Spinal cord (tissue), 10 donors: ENCODE measurements around the gene ANKS1A. TPM values are rescaled to one million over a fixed set of nuclear protein-coding genes. Genes with fewer than 3 reads are reported as not detected.
"Not testable (repeated sequence)": the region's sequence is repeated elsewhere in the genome, so short reads cannot be mapped to it uniquely, and the experiment has no call there.

Source experiments
- DNase-seq, 6 donors: peaks; one replicate each; pipeline versions ENCODE4 v3.0.0 to v3.0.0-alpha.2; 2013 to 2015; ENCODE audit warnings: low spot score in 6 of 6, low read depth in 4 of 6
- H3K27ac ChIP-seq: one replicate; pipeline ENCODE4 v1.5.1; 2013; ENCODE audit warnings: low read depth, low read length, control low read depth
- H3K27me3 ChIP-seq: one replicate; pipeline ENCODE4 v1.6.1; 2013; ENCODE audit warnings: low read length; ENCODE audit not compliant: control insufficient read depth, insufficient read depth
- H3K36me3 ChIP-seq: one replicate; pipeline ENCODE4 v1.6.1; 2013; ENCODE audit warnings: low read length; ENCODE audit not compliant: control insufficient read depth, insufficient read depth
- H3K4me1 ChIP-seq: one replicate; pipeline ENCODE4 v1.6.1; 2013; ENCODE audit warnings: low read length; ENCODE audit not compliant: control insufficient read depth, insufficient read depth
- H3K4me3 ChIP-seq: one replicate; pipeline ENCODE4 v1.5.1; 2013; ENCODE audit warnings: low read depth, low read length, control low read depth
- H3K9me3 ChIP-seq: one replicate; pipeline ENCODE4 v1.6.1; 2013; ENCODE audit warnings: low read length; ENCODE audit not compliant: control insufficient read depth, insufficient read depth
- WGBS: methylation state at CpG from one replicate; pipeline ENCODE4 v1.1.5; 2013; ENCODE audit warnings: missing lambda C conversion rate; ENCODE audit not compliant: insufficient coverage; 5-methylcytosine and 5-hydroxymethylcytosine counted together
- polyA plus RNA-seq, 2 donors: library from polyadenylated mRNA; unstranded; fragments of 120-200 nt; gene quantifications; one replicate each; pipeline ENCODE4 v1.2.1, GENCODE V29; 2013; ENCODE audit not compliant: insufficient read length in 2 of 2
- total RNA-seq, 2 donors: library from RNA; depleted of rRNA in 1 of 2; stranded (reverse); fragments of 120-200 nt in 1 of 2; fragments of >200 nt in 1 of 2; gene quantifications; one replicate each; pipeline versions ENCODE4 v1.2.3 to v1.2.4, GENCODE V29; 2013 to 2014
- donor health status: healthy.

The ANKS1A gene
- total and polyA plus RNA-seq, 4 donors, result 31.1 to 53.6 (median 42.4) TPM

DNA sequence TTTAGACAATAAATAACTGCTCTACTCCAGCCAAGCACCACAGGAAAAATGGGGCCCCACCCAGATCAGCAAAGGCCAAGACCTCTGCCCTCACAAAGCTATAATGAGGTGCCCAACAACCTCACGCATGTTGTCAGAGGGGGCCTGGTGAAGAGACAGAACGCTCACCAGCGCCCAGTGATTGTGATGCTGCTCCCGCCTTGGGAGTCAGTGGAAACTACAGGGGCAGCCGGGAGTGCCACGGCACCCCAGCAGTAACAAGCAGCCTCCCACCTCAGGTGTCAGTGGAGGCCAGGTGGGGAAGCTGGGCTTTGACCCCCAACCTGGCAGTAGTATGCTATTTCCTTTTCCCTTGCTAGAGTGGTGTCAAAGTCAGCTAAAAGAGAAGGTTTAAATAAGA is 204.7 kb downstream of the ANKS1A start:
- Histone ChIP-seq H3K27me3 (no peaks in the 10 kb centered on the region), H3K4me1 (peaks cover 33% of the 10 kb centered on the region), H3K4me3 (no peak overlapping the region), H3K9me3 (no peaks in the 10 kb centered on the region), H3K27ac (no peak overlapping the region), H3K36me3 (peaks cover 16% of the 10 kb centered on the region)
- no peak for DNase-seq
- 84% methylated on average over 6 of the region's 6 CpGs for WGBS

DNA sequence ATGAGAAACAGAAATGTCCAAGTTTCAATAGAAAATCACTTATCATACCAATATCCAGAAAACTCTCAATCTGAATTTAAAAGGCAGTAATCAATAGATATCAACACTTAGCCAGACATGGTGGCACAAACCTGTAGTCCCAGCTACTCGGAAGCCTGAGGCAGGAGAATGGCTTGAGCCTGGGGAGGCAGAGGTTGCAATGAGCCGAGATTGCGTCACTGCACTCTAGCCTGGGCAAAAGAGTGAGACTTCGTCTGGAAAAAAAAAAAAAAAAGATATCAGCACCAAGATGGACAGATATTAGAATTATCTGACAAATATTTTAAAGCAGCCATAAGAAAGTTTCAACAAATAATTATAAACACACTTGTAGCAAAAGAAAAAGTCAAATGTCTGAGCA is 205.1 kb downstream of the ANKS1A start:
- peaks cover 12% of the 10 kb centered on the region for H3K36me3 ChIP-seq
- peaks cover 29% of the 10 kb centered on the region for H3K4me1 ChIP-seq
- H3K9me3 ChIP-seq, result no peaks in the 10 kb centered on the region
- no peak for DNase-seq
- no peaks in the 10 kb centered on the region for H3K27me3 ChIP-seq
- no peak overlapping the region for H3K27ac ChIP-seq
- WGBS, result no CpG with 5 or more reads among the region's 4 CpGs
- no peak overlapping the region for H3K4me3 ChIP-seq

DNA sequence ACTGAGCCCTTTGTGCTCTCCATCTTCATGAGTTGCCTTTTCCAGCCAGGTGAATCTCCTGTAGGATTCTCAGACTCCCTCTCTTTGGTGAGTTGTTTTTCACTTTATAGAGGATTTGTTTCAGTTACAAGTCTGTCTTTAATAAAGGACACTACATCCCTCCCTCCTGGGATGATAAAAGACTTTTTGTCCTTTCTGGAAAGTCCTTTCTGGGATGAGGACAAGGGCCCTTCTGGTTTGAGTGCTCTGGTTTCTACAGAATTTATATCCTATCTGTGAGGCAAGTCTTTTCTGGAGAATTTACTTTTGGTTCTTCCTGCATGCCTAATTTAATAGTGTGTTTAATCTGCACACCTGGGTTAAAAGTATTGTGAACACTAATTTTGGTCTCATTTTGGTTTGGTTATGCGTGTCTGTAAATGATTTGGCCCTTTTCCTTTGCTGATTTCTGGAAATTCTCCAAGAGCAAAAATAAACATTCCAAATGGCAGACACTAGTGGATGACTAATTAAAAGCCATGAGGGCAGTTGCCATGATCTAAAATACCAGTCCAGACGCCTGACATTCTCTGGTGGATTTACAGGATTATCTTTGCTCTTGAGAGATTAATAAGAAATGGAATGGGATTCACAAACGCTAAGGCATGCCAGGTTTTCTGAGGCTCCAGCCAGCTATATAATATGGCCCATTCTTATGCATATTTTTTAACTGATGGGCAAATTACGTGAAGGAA is 207.2 kb downstream of the ANKS1A start:
- H3K36me3 ChIP-seq, result no peaks in the 10 kb centered on the region
- no peaks in the 10 kb centered on the region for H3K27me3 ChIP-seq
- peaks cover 16% of the 10 kb centered on the region for H3K4me1 ChIP-seq
- H3K4me3 ChIP-seq, result no peak overlapping the region
- 50% methylated on average over 2 of the region's 4 CpGs for WGBS
- DNase-seq, result peak in 1 of 6 donors; percentile 24
- no peak overlapping the region for H3K27ac ChIP-seq
- no peaks in the 10 kb centered on the region for H3K9me3 ChIP-seq

GRCh38 chr6:35099116-35099515 is 210.1 kb downstream of the ANKS1A start:
- no peak overlapping the region for H3K4me3 ChIP-seq
- peaks cover 2% of the 10 kb centered on the region for H3K4me1 ChIP-seq
- DNase-seq, result no peak
- H3K27ac ChIP-seq, result no peak overlapping the region
- 90% methylated on average over 3 of the region's 5 CpGs for WGBS
- no peaks in the 10 kb centered on the region for H3K36me3 ChIP-seq
- H3K9me3 ChIP-seq, result no peaks in the 10 kb centered on the region
- no peaks in the 10 kb centered on the region for H3K27me3 ChIP-seq

DNA sequence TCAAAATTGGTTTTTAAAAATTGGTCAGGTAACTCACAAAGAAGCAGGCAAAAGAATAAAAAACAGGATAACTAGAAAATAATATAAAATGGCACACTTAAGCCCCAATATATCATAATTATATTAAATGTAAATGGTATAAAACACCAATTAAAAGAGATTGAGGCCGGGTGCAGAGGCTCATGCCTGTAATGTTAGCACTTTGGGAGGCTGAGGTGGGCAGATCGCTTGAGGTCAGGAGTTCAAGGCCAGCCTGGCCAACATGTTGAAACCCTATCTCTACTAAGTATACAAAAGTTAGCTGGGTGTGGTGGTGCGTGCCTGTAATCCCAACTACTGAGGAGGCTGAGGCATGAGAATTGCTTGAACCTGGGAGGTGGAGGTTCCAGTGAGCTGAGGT is 216.0 kb downstream of the ANKS1A start:
- no peak overlapping the region for H3K27ac ChIP-seq
- 80% methylated on average over 1 of the region's 3 CpGs for WGBS
- no peaks in the 10 kb centered on the region for H3K27me3 ChIP-seq
- no peaks in the 10 kb centered on the region for H3K4me1 ChIP-seq
- DNase-seq, result no peak
- H3K4me3 ChIP-seq, result no peak overlapping the region
- H3K36me3 ChIP-seq, result no peaks in the 10 kb centered on the region
- peaks cover 4% of the 10 kb centered on the region for H3K9me3 ChIP-seq

GRCh38 chr6:35106061-35106460 is 217.0 kb downstream of the ANKS1A start:
- H3K9me3 ChIP-seq, DNase-seq, H3K4me1 ChIP-seq, H3K27ac ChIP-seq, H3K36me3 ChIP-seq, H3K27me3 ChIP-seq, H3K4me3 ChIP-seq: not testable (repeated sequence)
- 74% methylated on average over 4 of the region's 6 CpGs for WGBS

DNA sequence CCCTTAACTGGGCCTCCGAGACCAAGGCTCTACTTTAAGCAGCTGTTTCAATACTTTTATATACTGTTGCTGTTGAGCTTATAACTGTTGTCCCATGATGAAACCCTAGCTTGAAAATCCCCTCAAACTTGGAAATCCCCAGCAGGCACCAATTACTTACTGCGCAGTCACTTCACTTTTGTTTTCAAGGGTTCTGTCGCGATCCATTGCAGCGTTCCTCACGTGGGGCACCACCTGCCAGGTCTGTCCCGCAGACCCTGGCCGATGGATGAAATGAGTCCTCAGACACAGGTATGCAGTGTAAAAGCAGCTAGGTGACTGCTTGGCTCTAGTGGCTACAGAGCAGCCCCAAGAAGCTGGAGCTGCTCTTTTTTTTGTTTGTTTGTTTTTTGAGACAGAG is 218.2 kb downstream of the ANKS1A start:
- H3K9me3 ChIP-seq, H3K27me3 ChIP-seq, H3K4me3 ChIP-seq, H3K36me3 ChIP-seq, H3K27ac ChIP-seq, H3K4me1 ChIP-seq, DNase-seq: not testable (repeated sequence)
- 92% methylated on average over 7 of the region's 8 CpGs for WGBS

- 70% methylated on average over 3 of the region's 5 CpGs for WGBS
- not testable (repeated sequence) for DNase-seq, H3K27me3 ChIP-seq, H3K36me3 ChIP-seq, H3K4me1 ChIP-seq, H3K9me3 ChIP-seq, H3K27ac ChIP-seq, H3K4me3 ChIP-seq
Observed at GRCh38 chr6:35107761-35108160, 218.7 kb downstream of the ANKS1A start.

- no peak overlapping the region for H3K27ac ChIP-seq
- H3K4me3 ChIP-seq, result no peak overlapping the region
- H3K27me3 ChIP-seq, result no peaks in the 10 kb centered on the region
- no peak for DNase-seq
- H3K36me3 ChIP-seq, result no peaks in the 10 kb centered on the region
- peaks cover 4% of the 10 kb centered on the region for H3K9me3 ChIP-seq
- WGBS, result no CpG with 5 or more reads among the region's 2 CpGs
- no peaks in the 10 kb centered on the region for H3K4me1 ChIP-seq
Observed at GRCh38 chr6:35108309-35108885, 219.3 kb downstream of the ANKS1A start.

DNA sequence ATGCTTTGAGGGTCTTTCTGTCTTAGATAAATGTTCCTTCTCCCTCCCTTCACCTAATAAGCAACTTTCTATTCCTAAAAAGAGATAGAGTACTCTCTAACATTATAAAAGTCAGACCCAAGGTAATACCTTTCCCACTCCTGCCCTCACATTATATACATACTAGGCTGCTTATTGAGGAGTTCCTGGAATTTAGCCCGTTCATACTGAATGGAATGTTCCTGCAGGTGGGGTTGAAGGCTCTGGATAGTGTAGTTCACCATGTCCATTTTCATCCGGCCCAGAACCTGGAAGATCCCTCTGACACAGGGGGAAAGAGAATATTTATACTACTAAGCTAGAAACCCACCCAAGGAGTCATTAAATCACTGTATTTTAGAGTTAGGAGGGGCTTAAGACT is 231.7 kb downstream of the ANKS1A start:
- DNase-seq, result no peak
- Histone ChIP-seq H3K27me3 (no peaks in the 10 kb centered on the region), H3K4me1 (no peaks in the 10 kb centered on the region), H3K9me3 (no peaks in the 10 kb centered on the region), H3K4me3 (no peak overlapping the region), H3K27ac (no peak overlapping the region), H3K36me3 (no peaks in the 10 kb centered on the region)
- WGBS, result no CpG with 5 or more reads among the region's 2 CpGs
